ENCODE data around the gene KLHL2.

- TF ChIP-seq EZH2 (IDR thresholded peaks at IDR 0.05; ENCODE audit: borderline replicate concordance, low read depth, low read length, severe bottlenecking) = no peak
- TF ChIP-seq, protein P1, sequence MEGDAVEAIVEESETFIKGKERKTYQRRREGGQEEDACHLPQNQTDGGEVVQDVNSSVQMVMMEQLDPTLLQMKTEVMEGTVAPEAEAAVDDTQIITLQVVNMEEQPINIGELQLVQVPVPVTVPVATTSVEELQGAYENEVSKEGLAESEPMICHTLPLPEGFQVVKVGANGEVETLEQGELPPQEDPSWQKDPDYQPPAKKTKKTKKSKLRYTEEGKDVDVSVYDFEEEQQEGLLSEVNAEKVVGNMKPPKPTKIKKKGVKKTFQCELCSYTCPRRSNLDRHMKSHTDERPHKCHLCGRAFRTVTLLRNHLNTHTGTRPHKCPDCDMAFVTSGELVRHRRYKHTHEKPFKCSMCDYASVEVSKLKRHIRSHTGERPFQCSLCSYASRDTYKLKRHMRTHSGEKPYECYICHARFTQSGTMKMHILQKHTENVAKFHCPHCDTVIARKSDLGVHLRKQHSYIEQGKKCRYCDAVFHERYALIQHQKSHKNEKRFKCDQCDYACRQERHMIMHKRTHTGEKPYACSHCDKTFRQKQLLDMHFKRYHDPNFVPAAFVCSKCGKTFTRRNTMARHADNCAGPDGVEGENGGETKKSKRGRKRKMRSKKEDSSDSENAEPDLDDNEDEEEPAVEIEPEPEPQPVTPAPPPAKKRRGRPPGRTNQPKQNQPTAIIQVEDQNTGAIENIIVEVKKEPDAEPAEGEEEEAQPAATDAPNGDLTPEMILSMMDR (IDR thresholded peaks at IDR 0.05; ENCODE audit: extremely low read depth in 1 of 2, insufficient read depth in 1 of 2, low read depth in 1 of 2, low read length in 2 of 2) = no peak
- TF ChIP-seq POLR2A (IDR thresholded peaks at IDR 0.05; ENCODE audit: low read depth, low read length) = no peak
- no peak for TF ChIP-seq POLR2AphosphoS5 (IDR thresholded peaks at IDR 0.05; ENCODE audit: insufficient read depth, low read depth, low read length)
- no peak for TF ChIP-seq FOS (IDR thresholded peaks at IDR 0.05; ENCODE audit: borderline replicate concordance, insufficient read depth, low read length)
- TF ChIP-seq, protein P2, sequence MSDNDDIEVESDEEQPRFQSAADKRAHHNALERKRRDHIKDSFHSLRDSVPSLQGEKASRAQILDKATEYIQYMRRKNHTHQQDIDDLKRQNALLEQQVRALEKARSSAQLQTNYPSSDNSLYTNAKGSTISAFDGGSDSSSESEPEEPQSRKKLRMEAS (IDR thresholded peaks at IDR 0.05; ENCODE audit: insufficient read depth, insufficient read length) = no peak
Measured at GRCh38 chr4:165288639-165289422, 81.5 kb downstream of the KLHL2 start.

All from endothelial cell of umbilical vein (primary cell).